Measurements from ENCODE around the gene STK32B. TPM values are rescaled to one million over a fixed set of nuclear protein-coding genes. Genes with fewer than 3 reads are reported as not detected.

The STK32B gene
- total and polyA plus RNA-seq, 7 experiments from 2014 or later = 1.7 TPM; not detected in 6

DNA sequence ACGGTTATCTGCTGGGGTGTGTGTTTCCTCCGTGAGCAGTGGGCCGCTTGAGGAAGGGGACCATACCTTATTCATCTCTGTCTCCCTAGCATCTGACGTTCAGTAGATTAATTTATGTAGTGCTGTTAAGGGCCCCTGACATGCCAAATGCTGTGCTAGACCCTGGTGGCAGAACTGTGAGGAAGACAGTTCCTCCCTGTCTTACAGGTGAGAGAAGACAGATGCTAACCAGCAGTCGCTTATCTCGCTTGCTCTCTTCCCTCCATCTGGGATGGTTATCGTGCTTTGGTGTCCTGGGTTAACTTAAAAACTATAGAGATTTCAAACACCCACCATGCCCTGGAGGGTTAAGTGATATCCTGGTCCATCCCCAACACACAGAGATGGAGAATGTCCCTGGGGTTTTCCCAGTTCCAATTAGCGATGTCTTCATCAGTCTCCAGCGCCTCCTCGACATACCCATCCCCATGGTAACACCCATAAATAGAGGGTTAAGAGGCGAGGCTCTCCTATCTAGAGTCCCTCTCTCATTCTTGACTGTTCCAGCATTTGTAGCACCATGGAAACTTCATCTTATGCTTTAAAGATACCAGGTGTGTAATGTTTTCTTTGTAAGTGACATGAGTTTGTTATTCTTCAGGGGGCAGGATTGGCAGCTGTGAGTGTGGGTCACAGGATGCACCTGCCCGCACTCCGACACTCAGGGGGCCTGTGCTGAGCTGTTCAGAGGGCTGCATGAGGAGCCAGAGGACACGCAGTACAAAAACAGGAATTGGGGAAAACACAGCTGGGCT is 135.2 kb downstream of the STK32B start:
- H3K9me3 ChIP-seq (ENCODE audit: control insufficient read depth in 2 of 3, low read length in 3 of 3) = no peaks in the 10 kb centered on the region
- H3K4me3 Mint-ChIP-seq = no peak overlapping the region
- POLR2A ChIA-PET = no interaction called here

DNA sequence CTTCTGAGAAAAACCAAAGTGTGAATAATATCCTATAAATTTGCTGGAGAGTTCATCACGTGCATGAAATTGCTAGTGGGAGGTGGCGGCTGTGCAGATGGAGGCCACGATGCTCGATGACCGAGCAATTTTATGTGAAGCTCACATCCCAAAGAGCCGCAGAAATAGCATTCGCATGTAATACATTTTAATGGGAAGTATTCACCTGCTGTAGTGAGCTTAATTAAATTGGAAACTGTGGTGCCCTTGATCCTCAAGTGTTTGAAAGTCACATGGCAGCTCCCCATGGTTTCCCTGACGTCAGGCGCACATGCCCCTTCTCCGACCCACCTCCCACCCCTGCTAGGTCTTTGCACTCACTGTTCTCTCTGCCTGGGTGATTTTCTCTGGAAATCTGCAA is 136.8 kb downstream of the STK32B start:
- H3K4me3 ChIP-seq (ENCODE audit: low read length) = no peak overlapping the region
- peaks cover 0 to 3% (median 0%) of the 10 kb centered on the region in 11 donors for H3K9me3 Mint-ChIP-seq
- no peaks in the 10 kb centered on the region for H3K36me3 ChIP-seq (ENCODE audit: control insufficient read depth in 2 of 3, insufficient read depth in 3 of 3, low read length in 3 of 3)
- intact Hi-C loops (cut with micrococcal nuclease) = no loop called here
- H3K27me3 ChIP-seq (ENCODE audit: control insufficient read depth in 2 of 2, insufficient read depth in 2 of 2, low read length in 2 of 2) = no peaks in the 10 kb centered on the region
- POLR2A ChIA-PET = no interaction called here
- H3K4me1 ChIP-seq (ENCODE audit: control insufficient read depth in 2 of 2, insufficient read depth in 2 of 2, low read length in 2 of 2) = no peaks in the 10 kb centered on the region
- peaks cover 0 to 20% (median 6%) of the 10 kb centered on the region in 5 donors for H3K27me3 Mint-ChIP-seq
- H3K27ac Mint-ChIP-seq = no peak overlapping the region
- no peak overlapping the region for H3K4me3 Mint-ChIP-seq
- no peaks in the 10 kb centered on the region for H3K36me3 Mint-ChIP-seq
- H3K9me3 ChIP-seq (ENCODE audit: control insufficient read depth in 2 of 3, low read length in 3 of 3) = no peaks in the 10 kb centered on the region
- DNase-seq (no peak), ATAC-seq (no peak)
- H3K27ac ChIP-seq (ENCODE audit: low read depth, low read length) = no peak overlapping the region
- peaks cover 0 to 4% (median 0%) of the 10 kb centered on the region in 7 donors for H3K4me1 Mint-ChIP-seq
- CTCF ChIA-PET = no interaction called here

More for the DNA sequence above, 135.2 kb downstream of the STK32B start:
- ATAC-seq = no peak
- DNase-seq = no peak
- no peaks in the 10 kb centered on the region for H3K36me3 ChIP-seq (ENCODE audit: control insufficient read depth in 2 of 3, insufficient read depth in 3 of 3, low read length in 3 of 3)
- H3K27ac Mint-ChIP-seq = no peak overlapping the region
- H3K27me3 ChIP-seq (ENCODE audit: control insufficient read depth in 2 of 2, insufficient read depth in 2 of 2, low read length in 2 of 2) = no peaks in the 10 kb centered on the region
- H3K4me3 ChIP-seq (ENCODE audit: low read length) = no peak overlapping the region
- H3K4me1 ChIP-seq (ENCODE audit: control insufficient read depth in 2 of 2, insufficient read depth in 2 of 2, low read length in 2 of 2) = no peaks in the 10 kb centered on the region
- H3K27ac ChIP-seq (ENCODE audit: low read depth, low read length) = no peak overlapping the region
- CTCF ChIA-PET = no interaction called here
- H3K4me1 Mint-ChIP-seq = peaks cover 0 to 4% (median 0%) of the 10 kb centered on the region in 7 donors
- H3K9me3 Mint-ChIP-seq = peaks cover 0 to 3% (median 0%) of the 10 kb centered on the region in 11 donors
- intact Hi-C loops (cut with micrococcal nuclease) = no loop called here
- H3K27me3 Mint-ChIP-seq = peaks cover 0 to 20% (median 6%) of the 10 kb centered on the region in 5 donors
- H3K36me3 Mint-ChIP-seq = no peaks in the 10 kb centered on the region

DNA sequence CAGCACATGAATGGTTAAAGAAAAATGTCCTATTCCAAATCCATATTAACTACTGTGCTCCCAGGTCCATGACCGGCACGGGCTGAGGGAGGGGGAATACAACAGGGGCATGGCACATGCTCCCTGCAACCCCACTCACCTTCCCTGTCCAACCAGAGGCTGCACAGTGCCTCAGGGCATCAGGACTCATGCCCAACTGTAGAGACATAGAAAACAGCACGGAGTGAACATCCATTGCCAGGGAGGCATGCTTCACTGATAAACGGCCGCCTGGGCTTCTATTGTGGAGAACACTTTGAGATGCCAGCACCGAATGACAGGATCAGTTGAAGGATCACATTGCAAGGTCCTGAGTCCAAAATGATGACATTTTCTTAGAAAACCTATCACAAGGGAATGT is 140.6 kb downstream of the STK32B start:
- Histone ChIP-seq H3K27me3 (ENCODE audit: control insufficient read depth in 2 of 2, insufficient read depth in 2 of 2, low read length in 2 of 2) (no peaks in the 10 kb centered on the region), H3K4me3 (ENCODE audit: low read length) (no peak overlapping the region), H3K27ac (ENCODE audit: low read depth, low read length) (no peak overlapping the region), H3K4me1 (ENCODE audit: control insufficient read depth in 2 of 2, insufficient read depth in 2 of 2, low read length in 2 of 2) (no peaks in the 10 kb centered on the region), H3K36me3 (ENCODE audit: control insufficient read depth in 2 of 3, insufficient read depth in 3 of 3, low read length in 3 of 3) (no peaks in the 10 kb centered on the region), H3K9me3 (ENCODE audit: control insufficient read depth in 2 of 3, low read length in 3 of 3) (no peaks in the 10 kb centered on the region)
- no peaks in the 10 kb centered on the region for H3K36me3 Mint-ChIP-seq
- peaks cover 0 to under 1% (median 0%) of the 10 kb centered on the region in 7 donors for H3K4me1 Mint-ChIP-seq
- H3K27me3 Mint-ChIP-seq = peaks cover 0 to 9% (median 0%) of the 10 kb centered on the region in 5 donors
- ATAC-seq (no peak), DNase-seq (no peak)
- CTCF ChIA-PET = no interaction called here
- H3K27ac Mint-ChIP-seq = no peak overlapping the region
- H3K9me3 Mint-ChIP-seq = peaks cover 0 to 3% (median 0%) of the 10 kb centered on the region in 11 donors
- POLR2A ChIA-PET = no interaction called here
- intact Hi-C loops (cut with micrococcal nuclease) = no loop called here
- no peak overlapping the region for H3K4me3 Mint-ChIP-seq

DNA sequence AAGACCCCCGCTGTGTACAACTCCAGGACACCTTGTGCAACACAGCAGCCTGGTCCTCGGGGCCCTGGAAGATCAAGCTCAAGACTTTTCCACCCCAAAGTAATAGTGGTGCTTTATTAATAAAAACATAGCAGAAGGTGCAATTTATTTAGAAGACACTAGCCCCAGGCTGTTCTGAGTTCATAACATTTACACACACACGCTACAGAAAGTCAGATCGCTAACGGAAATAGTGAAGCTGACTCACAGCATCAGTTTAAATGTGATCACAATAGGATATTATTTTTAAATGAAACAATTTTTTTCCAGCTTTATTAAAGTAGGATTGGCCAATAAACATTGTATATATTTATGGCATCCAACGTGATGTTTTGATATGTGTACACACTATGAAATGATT is 141.0 kb downstream of the STK32B start:
- no peak overlapping the region for H3K27ac ChIP-seq (ENCODE audit: low read depth, low read length)

DNA sequence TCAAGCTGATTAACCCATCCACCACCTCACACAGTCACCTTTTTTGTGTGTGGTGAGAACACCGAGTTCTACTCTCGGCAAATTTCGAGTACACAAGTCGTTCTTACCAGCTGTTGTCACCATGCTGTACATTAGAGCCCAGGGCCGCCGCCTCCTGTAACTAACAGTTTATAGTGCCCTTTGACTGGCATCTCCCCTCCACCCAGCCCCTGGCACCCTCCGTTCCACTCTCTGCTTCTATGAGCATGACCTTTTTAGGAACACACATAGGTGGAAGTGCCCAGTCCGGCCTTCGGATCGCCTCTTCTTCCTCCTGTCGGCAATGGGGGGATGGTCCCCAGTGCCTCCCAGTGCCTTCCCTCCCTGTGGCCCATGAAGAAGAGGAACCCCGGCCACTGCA is 141.4 kb downstream of the STK32B start:
- peaks cover 0 to 4% (median 0%) of the 10 kb centered on the region in 5 donors for H3K27me3 Mint-ChIP-seq
- Histone ChIP-seq H3K4me3 (ENCODE audit: low read length) (no peak overlapping the region), H3K27me3 (ENCODE audit: control insufficient read depth in 2 of 2, insufficient read depth in 2 of 2, low read length in 2 of 2) (no peaks in the 10 kb centered on the region), H3K9me3 (ENCODE audit: control insufficient read depth in 2 of 3, low read length in 3 of 3) (no peaks in the 10 kb centered on the region), H3K4me1 (ENCODE audit: control insufficient read depth in 2 of 2, insufficient read depth in 2 of 2, low read length in 2 of 2) (no peaks in the 10 kb centered on the region), H3K27ac (ENCODE audit: low read depth, low read length) (no peak overlapping the region), H3K36me3 (ENCODE audit: control insufficient read depth in 2 of 3, insufficient read depth in 3 of 3, low read length in 3 of 3) (no peaks in the 10 kb centered on the region)
- intact Hi-C loops (cut with micrococcal nuclease) = no loop called here
- no peaks in the 10 kb centered on the region for H3K4me1 Mint-ChIP-seq
- H3K27ac Mint-ChIP-seq = peak overlapping the region in 1 of 9 donors; percentile 29
- H3K9me3 Mint-ChIP-seq = peaks cover 0 to under 1% (median 0%) of the 10 kb centered on the region in 11 donors
- no peak for ATAC-seq
- ChIA-PET CTCF (no interaction called here), POLR2A (no interaction called here)
- H3K36me3 Mint-ChIP-seq = no peaks in the 10 kb centered on the region
- DNase-seq = no peak
- no peak overlapping the region for H3K4me3 Mint-ChIP-seq

More for the DNA sequence above, 141.0 kb downstream of the STK32B start:
- CTCF ChIA-PET = no interaction called here
- Histone ChIP-seq H3K27me3 (ENCODE audit: control insufficient read depth in 2 of 2, insufficient read depth in 2 of 2, low read length in 2 of 2) (no peaks in the 10 kb centered on the region), H3K4me3 (ENCODE audit: low read length) (no peak overlapping the region), H3K9me3 (ENCODE audit: control insufficient read depth in 2 of 3, low read length in 3 of 3) (no peaks in the 10 kb centered on the region), H3K36me3 (ENCODE audit: control insufficient read depth in 2 of 3, insufficient read depth in 3 of 3, low read length in 3 of 3) (no peaks in the 10 kb centered on the region), H3K4me1 (ENCODE audit: control insufficient read depth in 2 of 2, insufficient read depth in 2 of 2, low read length in 2 of 2) (no peaks in the 10 kb centered on the region)
- H3K9me3 Mint-ChIP-seq = peaks cover 0 to 3% (median 0%) of the 10 kb centered on the region in 11 donors
- no peak overlapping the region for H3K4me3 Mint-ChIP-seq
- no peak for DNase-seq
- no peaks in the 10 kb centered on the region for H3K4me1 Mint-ChIP-seq
- ATAC-seq = no peak
- intact Hi-C loops (cut with micrococcal nuclease) = no loop called here
- H3K27me3 Mint-ChIP-seq = peaks cover 0 to 5% (median 0%) of the 10 kb centered on the region in 5 donors
- no peaks in the 10 kb centered on the region for H3K36me3 Mint-ChIP-seq
- POLR2A ChIA-PET = no interaction called here
- H3K27ac Mint-ChIP-seq = no peak overlapping the region

DNA sequence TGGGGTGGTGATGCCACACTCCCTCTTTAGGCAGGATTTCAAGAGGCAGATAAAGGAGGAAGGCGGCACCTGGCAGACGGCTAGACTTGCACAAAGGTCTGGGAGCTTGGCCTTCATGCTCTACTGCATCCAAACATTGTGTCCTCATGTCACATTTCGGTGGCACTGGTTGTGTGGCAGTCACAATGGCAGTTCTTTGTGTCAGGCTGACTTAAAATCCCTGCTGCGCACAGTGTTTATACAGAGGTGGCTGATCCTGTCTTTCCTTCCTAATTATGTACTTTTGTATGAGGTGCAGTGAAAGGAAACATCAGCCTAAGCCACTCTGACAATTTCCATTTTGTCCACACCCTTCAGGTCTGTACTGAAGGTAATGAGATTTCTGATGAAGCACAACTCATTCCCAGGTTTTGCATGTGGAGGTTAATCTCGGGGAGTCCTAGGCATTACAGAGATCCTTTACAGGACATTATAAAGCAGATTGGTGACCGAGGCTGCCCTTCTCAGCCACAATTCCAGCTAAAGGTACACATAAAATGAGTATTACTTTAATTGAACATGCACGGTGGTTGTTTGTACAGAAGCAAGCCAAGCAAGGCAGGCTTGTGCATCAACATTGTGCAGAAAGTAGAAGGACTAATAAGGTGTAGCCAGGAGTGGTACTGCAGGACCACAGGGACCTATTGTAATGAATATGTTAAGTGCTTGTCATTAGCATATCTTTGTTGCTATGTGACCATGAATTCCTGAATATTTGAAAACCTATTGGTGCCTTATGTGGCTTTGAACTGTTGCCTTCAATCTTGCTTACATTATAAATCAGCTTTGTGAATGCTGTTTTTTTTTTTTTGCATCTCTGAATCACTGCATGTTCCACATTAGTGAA is 147.6 kb downstream of the STK32B start:
- Mint-ChIP-seq H3K4me1 (peaks cover 0 to 2% (median 0%) of the 10 kb centered on the region in 7 donors), H3K27ac (no peak overlapping the region), H3K27me3 (peaks cover 0 to 11% (median 0%) of the 10 kb centered on the region in 5 donors), H3K9me3 (peaks cover 0 to 8% (median 0%) of the 10 kb centered on the region in 11 donors), H3K4me3 (no peak overlapping the region), H3K36me3 (no peaks in the 10 kb centered on the region)
- DNase-seq (no peak), ATAC-seq (no peak)
- Histone ChIP-seq H3K27ac (ENCODE audit: low read depth, low read length) (no peak overlapping the region), H3K4me3 (ENCODE audit: low read length) (no peak overlapping the region), H3K9me3 (ENCODE audit: control insufficient read depth in 2 of 3, low read length in 3 of 3) (no peaks in the 10 kb centered on the region), H3K27me3 (ENCODE audit: control insufficient read depth in 2 of 2, insufficient read depth in 2 of 2, low read length in 2 of 2) (no peaks in the 10 kb centered on the region), H3K4me1 (ENCODE audit: control insufficient read depth in 2 of 2, insufficient read depth in 2 of 2, low read length in 2 of 2) (no peaks in the 10 kb centered on the region), H3K36me3 (ENCODE audit: control insufficient read depth in 2 of 3, insufficient read depth in 3 of 3, low read length in 3 of 3) (no peaks in the 10 kb centered on the region)
- ChIA-PET POLR2A (no interaction called here), CTCF (no interaction called here)
- intact Hi-C loops (cut with micrococcal nuclease) = no loop called here

All from naive thymus-derived CD4-positive, alpha-beta T cell (primary cell).